Karpas-422 (cell line): ENCODE data around the gene FLT3LG. TPM values are rescaled to one million over a fixed set of nuclear protein-coding genes. Genes with fewer than 3 reads are reported as not detected.

ENCODE experiments used
- DNase-seq: peaks from one replicate; pipeline ENCODE4 v3.0.0-alpha.2; 2015
- H2AFZ ChIP-seq: fragments of 200-600 bp; sonication (generic); 2 replicates; pipeline ENCODE4 v1.6.1; 2014; ENCODE audit warnings: antibody characterized with exemption, low read length, mixed read lengths
- H3K27ac ChIP-seq: fragments of 200-600 bp; sonication (generic); 2 replicates; pipeline ENCODE4 v1.5.1; 2014; ENCODE audit warnings: mild to moderate bottlenecking, low read length, moderate library complexity
- H3K27me3 ChIP-seq: fragments of 200-600 bp; sonication (generic); 2 replicates; pipeline ENCODE4 v1.6.1; 2014; ENCODE audit warnings: low read length, mixed read lengths
- H3K36me3 ChIP-seq: fragments of 200-600 bp; sonication (generic); 2 replicates; pipeline ENCODE4 v1.6.1; 2014; ENCODE audit warnings: low read length, mixed read lengths; ENCODE audit not compliant: insufficient read depth
- H3K4me1 ChIP-seq: fragments of 200-600 bp; sonication (generic); 2 replicates; pipeline ENCODE4 v1.6.1; 2014; ENCODE audit warnings: mild to moderate bottlenecking, low read length, mixed read lengths
- H3K4me2 ChIP-seq: fragments of 200-600 bp; sonication (generic); 2 replicates; pipeline ENCODE4 v1.6.1; 2014; ENCODE audit warnings: low read length, low read depth, mild to moderate bottlenecking; ENCODE audit not compliant: poor library complexity, severe bottlenecking
- H3K4me3 ChIP-seq: fragments of 200-600 bp; sonication (generic); 2 replicates; pipeline ENCODE4 v1.5.1; 2014; ENCODE audit warnings: mild to moderate bottlenecking, antibody characterized with exemption, low read length, mixed read lengths
- H3K79me2 ChIP-seq: fragments of 200-600 bp; sonication (generic); 2 replicates; pipeline ENCODE4 v1.6.1; 2014; ENCODE audit warnings: mild to moderate bottlenecking, low read length, mixed read lengths
- H3K9ac ChIP-seq: fragments of 200-600 bp; sonication (generic); 2 replicates; pipeline ENCODE4 v1.6.0; 2014; ENCODE audit warnings: low read length
- H3K9me2 ChIP-seq: fragments of 200-600 bp; sonication (generic), shearing (Covaris generic); replicated peaks from 2 replicates; pipeline ENCODE4 v1.6.0; 2014; ENCODE audit warnings: mild to moderate bottlenecking, low read length, moderate library complexity; ENCODE audit not compliant: insufficient read depth
- H3K9me3 ChIP-seq: fragments of 300-700, 200-600 bp; sonication (generic); 2 replicates; pipeline ENCODE4 v1.6.1; 2014; ENCODE audit warnings: low read length, mixed read lengths
- H4K20me1 ChIP-seq: fragments of 200-600 bp; sonication (generic); 2 replicates; pipeline ENCODE4 v1.6.1; 2014; ENCODE audit warnings: mild to moderate bottlenecking, antibody characterized with exemption, low read length, low read depth; ENCODE audit not compliant: insufficient read depth
- total RNA-seq: library from RNA; depleted of rRNA; stranded (reverse); fragments of >200 nt; shearing (Covaris generic); gene quantifications from 2 replicates; pipeline ENCODE4 v1.2.3, GENCODE V29; 2014; ENCODE audit warnings: low replicate concordance

Gene FLT3LG
- total RNA-seq, 1 experiment from 2014 or later: 18.8 TPM

DNA sequence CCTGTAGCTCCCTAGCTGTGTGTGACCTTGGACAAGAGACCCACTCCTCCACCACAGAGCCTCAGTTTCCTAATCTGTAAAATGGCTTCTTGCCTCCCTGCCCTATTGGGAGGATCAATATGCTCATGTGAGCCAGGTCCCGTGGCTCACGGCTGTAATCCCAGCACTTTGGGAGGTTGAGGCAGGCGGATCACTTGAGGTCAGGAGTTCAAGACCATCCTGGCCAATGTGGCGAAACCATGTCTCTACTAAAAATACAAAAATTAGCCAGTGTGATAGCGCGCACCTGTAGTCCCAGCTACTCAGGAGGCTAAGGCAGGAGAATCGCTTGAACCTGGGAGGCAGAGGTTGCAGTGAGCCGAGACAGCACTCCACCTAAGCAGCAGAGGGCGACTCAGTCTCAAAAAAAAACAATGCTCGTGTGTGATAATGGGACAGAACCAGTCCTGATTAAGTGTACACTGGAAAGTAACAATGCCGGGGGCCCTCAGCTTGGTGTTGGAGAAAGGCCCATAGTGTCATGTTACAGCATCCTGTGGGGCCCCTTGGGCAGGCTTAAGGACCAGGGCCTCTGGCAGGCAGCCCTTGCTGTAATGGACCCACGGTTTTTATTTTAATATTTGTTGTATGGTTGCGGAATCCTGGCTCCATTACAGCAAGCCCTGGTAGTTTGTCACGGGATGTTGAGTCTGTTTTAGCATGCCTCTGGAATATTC, 29.0 kb downstream of the FLT3LG start:
- Histone ChIP-seq H3K27me3 (no peaks in the 10 kb centered on the region), H3K9ac (no peak overlapping the region), H3K9me3 (no peaks in the 10 kb centered on the region), H3K4me2 (no peak overlapping the region), H3K4me1 (peaks cover 47% of the 10 kb centered on the region), H3K4me3 (no peak overlapping the region), H4K20me1 (peaks cover 21% of the 10 kb centered on the region), H3K27ac (no peak overlapping the region), H3K36me3 (peaks cover 13% of the 10 kb centered on the region), H3K79me2 (peaks cover 2% of the 10 kb centered on the region; the same call in 1 of the 2 replicates), H2AFZ (no peak overlapping the region), H3K9me2 (no peaks in the 10 kb centered on the region)
- peak; percentile 89 for DNase-seq

DNA sequence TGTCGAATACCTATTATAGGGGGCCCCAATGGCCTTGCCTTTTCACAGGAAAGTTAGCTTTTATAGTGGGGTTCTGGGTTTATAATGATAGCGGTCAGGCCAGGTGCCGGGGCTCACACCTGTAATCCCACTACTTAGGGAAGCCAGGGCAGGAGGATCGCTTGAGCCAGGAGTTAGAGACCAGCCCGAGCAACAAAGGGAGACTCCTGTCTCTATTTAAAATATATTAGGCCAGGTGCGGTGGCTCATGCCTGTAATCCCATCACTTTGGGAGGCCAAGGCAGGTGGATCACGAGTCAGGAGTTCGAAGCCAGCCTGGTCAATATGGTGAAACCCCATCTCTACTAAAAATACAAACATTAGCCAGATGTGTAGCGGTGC, 29.6 kb downstream of the FLT3LG start:
- no peaks in the 10 kb centered on the region for H3K27me3 ChIP-seq
- no peak overlapping the region for H3K4me3 ChIP-seq
- H3K27ac ChIP-seq: no peak overlapping the region
- peaks cover 8% of the 10 kb centered on the region for H3K36me3 ChIP-seq
- no peak overlapping the region for H3K9ac ChIP-seq
- no peaks in the 10 kb centered on the region for H3K79me2 ChIP-seq
- H4K20me1 ChIP-seq: peaks cover 16% of the 10 kb centered on the region
- H3K9me2 ChIP-seq: no peaks in the 10 kb centered on the region
- peaks cover 43% of the 10 kb centered on the region for H3K4me1 ChIP-seq
- H2AFZ ChIP-seq: no peak overlapping the region
- H3K9me3 ChIP-seq: no peaks in the 10 kb centered on the region
- no peak overlapping the region for H3K4me2 ChIP-seq
- DNase-seq: no peak

DNA sequence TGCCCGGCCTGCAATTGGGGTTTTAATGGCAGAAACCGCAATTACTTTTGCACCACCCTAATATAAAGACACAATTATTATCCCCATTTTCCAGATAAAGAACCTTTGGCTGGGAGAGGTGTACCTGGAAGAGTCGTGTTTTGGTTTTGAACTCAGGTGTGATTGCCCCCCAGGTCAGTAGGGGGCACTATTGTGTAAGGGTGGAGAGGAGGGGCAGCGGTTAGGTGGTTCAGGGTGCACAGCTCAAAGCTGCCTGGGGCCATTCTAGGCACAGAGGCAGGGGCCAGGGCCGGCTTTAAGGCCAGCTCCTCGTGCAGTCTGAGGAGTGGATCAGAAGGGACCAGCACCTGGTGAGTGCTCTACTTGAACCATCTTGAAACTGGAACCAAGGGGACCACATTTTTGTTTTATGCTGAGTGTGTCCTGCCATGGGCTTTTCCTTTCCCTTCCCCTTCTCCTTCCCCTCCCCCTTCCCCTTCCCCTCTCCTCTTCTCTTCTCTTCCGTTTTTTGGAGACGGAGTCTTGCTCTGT, 32.6 kb downstream of the FLT3LG start:
- H2AFZ ChIP-seq: no peak overlapping the region
- no peaks in the 10 kb centered on the region for H3K27me3 ChIP-seq
- H3K9ac ChIP-seq: no peak overlapping the region
- H3K9me2 ChIP-seq: no peaks in the 10 kb centered on the region
- H3K9me3 ChIP-seq: no peaks in the 10 kb centered on the region
- H3K27ac ChIP-seq: no peak overlapping the region
- H3K36me3 ChIP-seq: no peaks in the 10 kb centered on the region
- DNase-seq: peak; percentile 95
- H3K4me2 ChIP-seq: no peak overlapping the region
- no peaks in the 10 kb centered on the region for H3K79me2 ChIP-seq
- peaks cover 20% of the 10 kb centered on the region for H3K4me1 ChIP-seq
- H4K20me1 ChIP-seq: no peaks in the 10 kb centered on the region
- no peak overlapping the region for H3K4me3 ChIP-seq

DNA sequence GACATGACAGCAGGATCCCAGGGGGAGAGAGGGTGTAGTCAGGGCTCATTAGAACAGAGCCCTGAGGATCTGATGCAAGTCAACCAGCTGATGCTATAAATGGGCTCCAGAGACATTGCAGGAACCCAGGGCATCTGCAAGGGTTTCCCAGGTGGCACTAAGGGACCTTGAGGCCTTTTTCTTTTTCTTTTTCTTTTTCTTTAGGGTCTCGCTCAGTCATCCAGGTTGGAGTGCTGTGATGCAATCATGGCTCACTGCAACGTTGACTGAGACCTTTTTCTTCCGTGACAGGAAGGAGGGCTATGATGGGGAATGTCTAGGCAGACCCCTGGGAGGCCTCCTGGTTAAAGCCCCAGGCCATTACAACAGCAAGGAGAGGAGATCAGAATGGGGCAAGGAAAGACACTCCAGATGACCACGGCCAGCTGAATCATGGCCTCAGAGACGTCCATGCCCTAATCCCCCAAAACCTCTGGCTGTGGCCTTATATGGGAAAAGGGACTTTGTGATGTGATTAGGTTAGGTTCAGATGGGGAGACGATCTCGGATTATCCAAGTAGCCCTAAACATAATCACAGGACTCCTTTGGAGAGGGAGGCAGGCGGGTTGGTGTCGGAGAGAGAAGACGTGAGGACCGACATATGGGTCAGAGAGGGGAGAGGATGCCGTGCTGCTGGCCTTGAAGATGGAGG, 33.9 kb downstream of the FLT3LG start:
- H3K9ac ChIP-seq: 0 out of 2 replicates have a peak overlapping the region, but pooled peaks have one; percentile 0
- no peaks in the 10 kb centered on the region for H3K36me3 ChIP-seq
- H3K4me3 ChIP-seq: no peak overlapping the region
- no peaks in the 10 kb centered on the region for H3K9me2 ChIP-seq
- H3K9me3 ChIP-seq: no peaks in the 10 kb centered on the region
- H2AFZ ChIP-seq: no peak overlapping the region
- no peak overlapping the region for H3K27ac ChIP-seq
- DNase-seq: peak; percentile 79
- no peaks in the 10 kb centered on the region for H3K27me3 ChIP-seq
- no peaks in the 10 kb centered on the region for H3K79me2 ChIP-seq
- no peaks in the 10 kb centered on the region for H4K20me1 ChIP-seq
- H3K4me1 ChIP-seq: peaks cover 24% of the 10 kb centered on the region
- no peak overlapping the region for H3K4me2 ChIP-seq

DNA sequence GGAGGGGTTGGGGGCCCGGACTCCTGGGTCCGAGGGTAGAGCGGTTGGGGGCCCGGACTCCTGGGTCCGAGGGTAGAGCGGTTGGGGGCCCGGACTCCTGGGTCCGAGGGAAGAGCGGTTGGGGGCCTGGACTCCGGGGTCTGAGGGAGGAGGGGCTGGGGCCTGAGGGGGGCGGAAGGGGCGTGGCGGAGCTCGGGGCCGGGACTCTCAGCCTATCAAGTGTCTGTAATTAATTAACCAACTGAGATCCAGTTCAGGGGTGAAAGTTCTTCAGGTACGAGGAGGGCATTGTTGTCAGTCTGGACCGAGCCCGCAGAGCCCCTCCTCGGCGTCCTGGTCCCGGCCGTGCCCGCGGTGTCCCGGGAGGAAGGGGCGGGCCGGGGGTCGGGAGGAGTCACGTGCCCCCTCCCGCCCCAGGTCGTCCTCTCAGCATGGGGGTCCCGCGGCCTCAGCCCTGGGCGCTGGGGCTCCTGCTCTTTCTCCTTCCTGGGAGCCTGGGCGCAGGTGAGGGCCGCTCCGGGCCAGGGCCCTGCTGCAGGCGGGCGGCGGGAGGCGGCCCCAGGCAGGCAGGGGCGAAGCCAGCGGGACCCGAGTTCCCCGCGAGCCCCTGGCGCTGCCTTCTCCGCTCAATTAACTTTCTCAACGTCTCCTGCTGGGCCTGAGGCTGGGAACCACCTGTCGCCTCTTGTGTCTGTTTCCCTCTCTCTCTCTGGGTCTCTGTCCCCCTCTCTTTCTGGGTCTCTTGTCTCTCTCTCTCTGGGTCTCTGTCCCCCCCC, 39.1 kb downstream of the FLT3LG start:
- H3K27ac ChIP-seq: no peak overlapping the region
- no peaks in the 10 kb centered on the region for H3K9me3 ChIP-seq
- H3K4me2 ChIP-seq: peak overlapping the region; percentile 76
- peak overlapping the region; percentile 64 for H3K4me3 ChIP-seq
- peak; percentile 64 for DNase-seq
- no peaks in the 10 kb centered on the region for H3K27me3 ChIP-seq
- H3K9ac ChIP-seq: peak overlapping the region; percentile 60
- peak overlapping the region; percentile 83; the same call in 1 of the 2 replicates for H2AFZ ChIP-seq
- no peaks in the 10 kb centered on the region for H4K20me1 ChIP-seq
- H3K9me2 ChIP-seq: no peaks in the 10 kb centered on the region
- H3K36me3 ChIP-seq: no peaks in the 10 kb centered on the region
- H3K4me1 ChIP-seq: peaks cover 11% of the 10 kb centered on the region
- H3K79me2 ChIP-seq: no peaks in the 10 kb centered on the region

DNA sequence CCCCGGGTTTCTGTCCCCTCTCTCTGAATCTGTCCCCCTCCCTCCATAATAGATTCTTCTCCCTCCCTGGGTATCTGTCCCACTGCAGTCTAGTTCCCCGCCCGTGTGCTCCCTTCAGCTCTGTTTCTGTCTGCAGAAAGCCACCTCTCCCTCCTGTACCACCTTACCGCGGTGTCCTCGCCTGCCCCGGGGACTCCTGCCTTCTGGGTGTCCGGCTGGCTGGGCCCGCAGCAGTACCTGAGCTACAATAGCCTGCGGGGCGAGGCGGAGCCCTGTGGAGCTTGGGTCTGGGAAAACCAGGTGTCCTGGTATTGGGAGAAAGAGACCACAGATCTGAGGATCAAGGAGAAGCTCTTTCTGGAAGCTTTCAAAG, 39.7 kb downstream of the FLT3LG start:
- DNase-seq: no peak
- no peaks in the 10 kb centered on the region for H3K9me3 ChIP-seq
- H3K27me3 ChIP-seq: no peaks in the 10 kb centered on the region
- peak overlapping the region; percentile 60 for H3K9ac ChIP-seq
- no peak overlapping the region; the same call in 1 of the 2 replicates for H3K4me3 ChIP-seq
- H4K20me1 ChIP-seq: no peaks in the 10 kb centered on the region
- H3K4me1 ChIP-seq: peaks cover 10% of the 10 kb centered on the region
- no peaks in the 10 kb centered on the region for H3K36me3 ChIP-seq
- H3K4me2 ChIP-seq: peak overlapping the region; percentile 76
- no peaks in the 10 kb centered on the region for H3K79me2 ChIP-seq
- no peak overlapping the region for H3K27ac ChIP-seq
- H2AFZ ChIP-seq: no peak overlapping the region
- no peaks in the 10 kb centered on the region for H3K9me2 ChIP-seq

DNA sequence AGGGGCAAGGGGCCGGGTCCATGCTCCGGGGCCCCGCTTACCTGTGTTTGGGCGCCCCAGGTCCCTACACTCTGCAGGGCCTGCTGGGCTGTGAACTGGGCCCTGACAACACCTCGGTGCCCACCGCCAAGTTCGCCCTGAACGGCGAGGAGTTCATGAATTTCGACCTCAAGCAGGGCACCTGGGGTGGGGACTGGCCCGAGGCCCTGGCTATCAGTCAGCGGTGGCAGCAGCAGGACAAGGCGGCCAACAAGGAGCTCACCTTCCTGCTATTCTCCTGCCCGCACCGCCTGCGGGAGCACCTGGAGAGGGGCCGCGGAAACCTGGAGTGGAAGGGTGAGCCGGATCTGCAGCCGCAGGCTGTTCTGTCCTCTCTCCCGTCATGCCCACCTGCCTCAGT, 40.1 kb downstream of the FLT3LG start:
- Histone ChIP-seq H3K9me3 (no peaks in the 10 kb centered on the region), H3K4me1 (peaks cover 10% of the 10 kb centered on the region), H3K27ac (no peak overlapping the region), H3K9me2 (no peaks in the 10 kb centered on the region), H4K20me1 (no peaks in the 10 kb centered on the region), H3K4me2 (no peak overlapping the region), H3K79me2 (no peaks in the 10 kb centered on the region), H2AFZ (no peak overlapping the region), H3K9ac (no peak overlapping the region), H3K4me3 (no peak overlapping the region), H3K27me3 (no peaks in the 10 kb centered on the region), H3K36me3 (no peaks in the 10 kb centered on the region)
- no peak for DNase-seq

DNA sequence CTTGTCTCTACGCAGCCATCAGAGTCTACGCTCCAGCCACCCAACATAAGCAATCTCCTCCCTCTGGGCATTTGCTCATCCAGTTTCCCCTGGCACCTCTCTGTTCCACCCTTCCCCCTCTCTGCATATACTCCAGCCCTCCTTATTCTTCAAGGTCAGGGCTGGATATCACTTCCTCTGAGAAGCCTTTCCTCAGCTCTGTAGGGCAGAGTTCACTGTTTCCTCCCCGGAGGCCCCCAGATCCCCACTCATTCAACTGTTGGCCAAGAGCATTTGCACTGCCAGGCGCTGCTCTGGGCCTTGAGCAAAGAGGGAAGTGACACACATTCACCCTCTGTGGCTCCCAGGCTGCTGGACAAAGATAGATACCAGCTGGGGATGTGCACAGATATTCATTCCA, 41.8 kb downstream of the FLT3LG start:
- peaks cover 10% of the 10 kb centered on the region for H3K4me1 ChIP-seq
- no peaks in the 10 kb centered on the region for H4K20me1 ChIP-seq
- DNase-seq: no peak
- H3K79me2 ChIP-seq: no peaks in the 10 kb centered on the region
- no peak overlapping the region for H3K4me3 ChIP-seq
- H3K9me3 ChIP-seq: no peaks in the 10 kb centered on the region
- no peaks in the 10 kb centered on the region for H3K27me3 ChIP-seq
- no peaks in the 10 kb centered on the region for H3K9me2 ChIP-seq
- H3K4me2 ChIP-seq: no peak overlapping the region
- no peak overlapping the region for H3K9ac ChIP-seq
- H3K27ac ChIP-seq: no peak overlapping the region
- no peak overlapping the region for H2AFZ ChIP-seq
- no peaks in the 10 kb centered on the region for H3K36me3 ChIP-seq
